ENCODE measurements around the gene MS4A18.

MS4A18 gene

GRCh38 chr11:60780774-60781173, 56.3 kb downstream of the MS4A18 start:
- CTCF ChIA-PET: interaction anchor here (0.9 to 12.5 kb wide), 8 partner anchors 10 to 119 kb away, joined by 3 to 268 read pairs (median 4); partner anchors contain the start of gene MS4A15
- no peak for DNase-seq (ENCODE audit: extremely low spot score)
- POLR2A ChIA-PET: no interaction called here
- no peak for TF ChIP-seq CTCF (IDR thresholded peaks at IDR 0.05; ENCODE audit: control extremely low read depth, extremely low read depth, low read depth, missing control alignments)

GRCh38 chr11:60781286-60781980, 56.9 kb downstream of the MS4A18 start:
- no peak for DNase-seq (ENCODE audit: extremely low spot score)
- ChIA-PET CTCF (interaction anchor here (0.7 to 12.5 kb wide), 10 partner anchors 10 to 118 kb away, joined by 3 to 268 read pairs (median 4); partner anchors contain the start of gene MS4A15), POLR2A (interaction anchor here (0.7 kb wide), 1 partner anchor 658 kb away, joined by 8 read pairs; no protein-coding TSS in a partner anchor)
- no peak for TF ChIP-seq CTCF (IDR thresholded peaks at IDR 0.05; ENCODE audit: control extremely low read depth, extremely low read depth, low read depth, missing control alignments)

GRCh38 chr11:60781981-60782316, 57.4 kb downstream of the MS4A18 start:
- DNase-seq (ENCODE audit: extremely low spot score): no peak
- ChIA-PET POLR2A (interaction anchor here (0.7 kb wide), 1 partner anchor 657 kb away, joined by 8 read pairs; no protein-coding TSS in a partner anchor), CTCF (interaction anchor here (0.7 to 12.5 kb wide), 6 partner anchors 9 to 106 kb away, joined by 3 to 268 read pairs (median 10); no protein-coding TSS in a partner anchor)
- no peak for TF ChIP-seq CTCF (IDR thresholded peaks at IDR 0.05; ENCODE audit: control extremely low read depth, extremely low read depth, low read depth, missing control alignments)

GRCh38 chr11:60782393-60783140, 58.0 kb downstream of the MS4A18 start:
- DNase-seq (ENCODE audit: extremely low spot score): no peak
- CTCF ChIA-PET: interaction anchor here (1.3 to 12.5 kb wide), 4 partner anchors 9 to 105 kb away, joined by 3 to 268 read pairs (median 10); no protein-coding TSS in a partner anchor
- TF ChIP-seq CTCF (IDR thresholded peaks at IDR 0.05; ENCODE audit: control extremely low read depth, extremely low read depth, low read depth, missing control alignments): no peak
- POLR2A ChIA-PET: interaction anchor here (0.7 kb wide), 1 partner anchor 657 kb away, joined by 8 read pairs; no protein-coding TSS in a partner anchor

- POLR2A ChIA-PET: no interaction called here
- no peak for DNase-seq (ENCODE audit: extremely low spot score)
- TF ChIP-seq CTCF (IDR thresholded peaks at IDR 0.05; ENCODE audit: control extremely low read depth, extremely low read depth, low read depth, missing control alignments): no peak
- CTCF ChIA-PET: no interaction called here
These were observed 58.6 kb downstream of the MS4A18 start for GRCh38 chr11:60783141-60783484.

GRCh38 chr11:60783911-60784310, 59.4 kb downstream of the MS4A18 start:
- no peak for DNase-seq (ENCODE audit: extremely low spot score)
- ChIA-PET POLR2A (no interaction called here), CTCF (interaction anchor here (1.4 to 2.0 kb wide), 3 partner anchors 9 to 47 kb away, joined by 3 to 12 read pairs (median 4); no protein-coding TSS in a partner anchor)

More at GRCh38 chr11:60783911-60784310, 59.4 kb downstream of the MS4A18 start:
- TF ChIP-seq CTCF (IDR thresholded peaks at IDR 0.05; ENCODE audit: control extremely low read depth, extremely low read depth, low read depth, missing control alignments): no peak

Data from GM10248 (cell line).